Right renal pelvis (tissue), 4 donors: ENCODE measurements around the gene SGSM2. TPM values are rescaled to one million over a fixed set of nuclear protein-coding genes. Genes with fewer than 3 reads are reported as not detected.
A peak's percentile ranks its signal among the peaks of the same experiment; 100 is the strongest.

Source experiments
- DNase-seq, 4 donors: peaks; one replicate each; pipeline ENCODE4 v3.0.0-alpha.2; 2013; ENCODE audit warnings: low read depth in 4 of 4, low spot score in 3 of 4, missing footprints in 1 of 4
- polyA plus RNA-seq, 4 donors: library from polyadenylated mRNA; unstranded; fragments of 120-200 nt; gene quantifications; one replicate each; pipeline ENCODE4 v1.2.1, GENCODE V29; 2013; ENCODE audit not compliant: insufficient read length in 4 of 4

Gene SGSM2
- polyA plus RNA-seq, 4 donors, result 60.9 to 78.0 (median 68.4) TPM

- DNase-seq, result peak; percentile 77 to 91 (median 84)
Observed at GRCh38 chr17:2396568-2397246, 59.4 kb downstream of the SGSM2 start.

GRCh38 chr17:2397247-2398171 lies 60.2 kb downstream of the SGSM2 start:
- no peak for DNase-seq

- no peak for DNase-seq
Observed at GRCh38 chr17:2398182-2398581, 60.9 kb downstream of the SGSM2 start.

- DNase-seq, result no peak
Observed at GRCh38 chr17:2398655-2399571, 61.6 kb downstream of the SGSM2 start.

GRCh38 chr17:2399572-2400473 lies 62.5 kb downstream of the SGSM2 start:
- peak; percentile 88 to 94 (median 92) for DNase-seq

- no peak for DNase-seq
Observed at GRCh38 chr17:2400474-2400866, 63.2 kb downstream of the SGSM2 start.

GRCh38 chr17:2400877-2401425 lies 63.6 kb downstream of the SGSM2 start, which contains the start of gene MNT:
Gene MNT (minus strand): TSS chr17:2401060. CDS start chr17:2400712, 348 bp downstream.
- DNase-seq, result peak in 3 of 4 donors; percentile 82 to 89 (median 87)

GRCh38 chr17:2401426-2402221 lies 64.3 kb downstream of the SGSM2 start:
- peak; percentile 96 to 99 (median 98) for DNase-seq

- DNase-seq, result no peak
Observed at GRCh38 chr17:2402544-2402943, 65.2 kb downstream of the SGSM2 start.

GRCh38 chr17:2403044-2403443 lies 65.7 kb downstream of the SGSM2 start:
- DNase-seq, result no peak

- no peak for DNase-seq
Observed at GRCh38 chr17:2405247-2405926, 68.1 kb downstream of the SGSM2 start.

GRCh38 chr17:2406271-2406902 lies 69.1 kb downstream of the SGSM2 start:
- DNase-seq, result no peak

GRCh38 chr17:2406903-2407790 lies 69.8 kb downstream of the SGSM2 start:
- no peak for DNase-seq

- no peak for DNase-seq
Observed at GRCh38 chr17:2410951-2411350, 73.7 kb downstream of the SGSM2 start.

- DNase-seq, result no peak
Observed at GRCh38 chr17:2412561-2413021, 75.3 kb downstream of the SGSM2 start.

GRCh38 chr17:2414446-2415064 lies 77.3 kb downstream of the SGSM2 start:
- DNase-seq, result no peak
